Ammon's horn (tissue), 1 donor: ENCODE results near the gene SUZ12.
A peak's percentile ranks its signal among the peaks of the same experiment; 100 is the strongest.
"Not testable (repeated sequence)": the region's sequence is repeated elsewhere in the genome, so short reads cannot be mapped to it uniquely, and the experiment has no call there.

Experiments
- DNase-seq: peaks from one replicate; pipeline ENCODE4 v3.0.0-alpha.2; 2016; ENCODE audit warnings: low spot score

Gene SUZ12

DNA sequence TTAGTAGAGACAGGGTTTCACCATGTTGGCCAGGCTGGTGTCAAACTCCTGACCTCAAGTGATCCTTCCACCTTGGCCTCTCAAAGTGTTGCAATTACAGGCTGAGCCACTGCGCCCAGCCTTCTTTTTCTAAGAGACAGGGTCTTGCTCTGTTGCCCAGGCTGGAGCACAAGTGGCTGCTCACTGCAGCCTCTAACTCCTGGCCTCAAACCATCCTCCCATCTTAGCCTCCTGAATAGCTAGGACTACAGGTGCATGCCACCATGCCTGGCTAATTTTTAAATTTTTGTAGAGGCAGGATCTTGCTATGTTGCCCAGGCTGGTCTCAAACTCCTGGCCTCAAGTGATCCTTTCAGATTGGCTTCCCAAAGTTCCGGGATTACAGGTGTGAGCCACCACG, 15.1 kb downstream of the SUZ12 start:
- not testable (repeated sequence) for DNase-seq

DNA sequence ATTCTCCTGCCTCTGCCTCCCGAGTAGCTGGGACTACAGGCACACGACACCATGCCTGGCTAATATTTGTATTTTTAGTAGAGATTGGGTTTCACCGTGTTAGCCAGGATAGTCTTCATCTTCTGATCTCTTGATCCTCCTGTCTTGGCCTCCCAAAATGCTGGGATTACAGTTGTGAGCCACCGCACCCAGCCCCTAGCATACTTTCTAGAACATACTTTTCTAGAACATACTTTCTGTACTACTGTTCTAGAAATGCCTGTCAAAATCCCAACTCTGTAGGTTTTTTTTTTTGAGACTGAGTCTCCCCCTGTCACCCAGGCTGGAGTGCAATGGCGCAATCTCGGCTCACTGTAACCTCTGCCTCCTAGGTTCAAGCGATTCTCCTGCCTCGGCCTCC, 27.3 kb downstream of the SUZ12 start:
- DNase-seq, result not testable (repeated sequence)

DNA sequence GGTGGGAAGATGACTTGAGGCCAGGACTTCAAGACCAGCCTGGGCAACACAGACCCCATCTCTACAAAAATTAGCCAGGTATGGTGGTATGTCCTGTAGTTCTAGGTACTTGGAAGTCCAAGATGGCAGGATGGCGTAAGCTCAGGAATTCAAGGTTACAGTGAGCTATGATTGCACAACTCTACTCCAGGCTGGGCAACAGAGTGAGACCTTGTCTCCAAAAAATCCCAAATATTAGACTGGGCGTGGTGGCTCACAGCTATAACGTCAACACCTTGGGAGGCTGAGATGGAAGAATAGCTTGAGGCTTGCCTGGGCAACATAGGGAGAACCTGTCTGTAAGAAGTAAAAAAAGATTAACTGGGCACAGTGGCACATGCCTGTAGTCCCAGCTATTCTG, 30.8 kb downstream of the SUZ12 start:
- DNase-seq, result no peak

DNA sequence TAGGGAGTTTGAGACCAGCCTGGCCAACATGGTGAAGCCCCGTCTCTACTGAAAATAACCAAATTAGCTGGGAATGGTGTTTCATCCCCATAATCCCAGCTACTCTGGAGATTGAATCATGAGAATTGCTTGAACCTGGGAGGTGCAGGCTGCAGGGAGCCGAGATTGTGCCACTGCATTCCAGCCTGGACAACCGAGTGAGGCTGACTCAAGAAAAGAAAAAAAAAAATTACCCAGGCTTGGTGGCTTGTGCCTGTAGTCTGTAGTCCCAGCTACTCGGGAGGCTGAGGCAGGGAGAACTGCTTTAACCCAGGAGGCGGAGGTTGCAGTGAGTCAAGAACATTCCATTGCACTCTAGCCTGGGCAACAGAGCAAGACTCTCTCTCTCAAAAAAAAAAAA, 33.6 kb downstream of the SUZ12 start:
- DNase-seq, result not testable (repeated sequence)

DNA sequence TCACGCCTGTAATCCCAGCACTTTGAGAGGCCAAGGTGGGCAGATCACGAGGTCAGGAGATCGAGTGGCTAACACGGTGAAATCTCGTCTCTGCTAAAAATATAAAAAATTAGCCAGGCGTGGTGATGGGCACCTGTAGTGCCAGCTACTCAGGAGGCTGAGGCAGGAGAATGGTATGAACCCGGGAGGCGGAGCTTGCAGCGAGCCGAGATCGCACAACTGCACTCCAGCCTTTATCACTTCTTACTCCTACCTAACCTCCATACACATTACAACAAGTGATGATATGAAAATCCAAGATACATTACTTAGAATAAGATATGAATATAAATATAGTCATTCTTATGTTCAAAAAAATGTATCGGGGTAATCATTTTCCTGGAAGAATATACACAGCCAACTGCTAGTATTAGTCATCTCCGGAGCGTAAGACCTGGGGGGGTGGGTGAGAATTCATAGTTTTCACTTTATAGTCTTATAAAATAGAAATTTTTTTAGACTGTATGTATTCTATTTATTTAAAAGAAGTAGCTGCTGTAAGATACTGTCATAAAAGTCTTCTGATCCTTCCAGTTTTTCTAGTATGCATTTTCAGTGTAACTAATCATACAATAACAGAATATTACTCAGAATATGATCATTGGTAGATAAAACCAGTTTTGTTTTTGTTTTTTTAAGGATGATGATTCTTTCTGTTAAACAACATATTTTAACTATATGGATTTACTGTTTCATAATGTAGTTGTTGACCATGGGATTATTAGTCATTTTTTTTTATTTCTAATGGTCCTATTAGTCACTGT, 37.7 kb downstream of the SUZ12 start:
- DNase-seq, result not testable (repeated sequence)

DNA sequence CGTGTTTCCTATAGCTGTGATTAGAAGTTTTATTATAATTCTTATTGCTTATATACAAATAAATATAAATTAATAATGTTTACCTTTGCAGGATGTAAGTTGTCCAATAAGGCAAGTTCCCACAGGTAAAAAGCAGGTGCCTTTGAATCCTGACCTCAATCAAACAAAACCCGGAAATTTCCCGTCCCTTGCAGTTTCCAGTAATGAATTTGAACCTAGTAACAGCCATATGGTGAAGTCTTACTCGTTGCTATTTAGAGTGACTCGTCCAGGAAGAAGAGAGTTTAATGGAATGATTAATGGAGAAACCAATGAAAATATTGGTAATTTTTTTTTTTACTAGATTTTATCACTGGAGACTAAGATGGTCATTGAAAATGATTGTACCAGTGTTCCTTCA, 38.6 kb downstream of the SUZ12 start:
- not testable (repeated sequence) for DNase-seq

DNA sequence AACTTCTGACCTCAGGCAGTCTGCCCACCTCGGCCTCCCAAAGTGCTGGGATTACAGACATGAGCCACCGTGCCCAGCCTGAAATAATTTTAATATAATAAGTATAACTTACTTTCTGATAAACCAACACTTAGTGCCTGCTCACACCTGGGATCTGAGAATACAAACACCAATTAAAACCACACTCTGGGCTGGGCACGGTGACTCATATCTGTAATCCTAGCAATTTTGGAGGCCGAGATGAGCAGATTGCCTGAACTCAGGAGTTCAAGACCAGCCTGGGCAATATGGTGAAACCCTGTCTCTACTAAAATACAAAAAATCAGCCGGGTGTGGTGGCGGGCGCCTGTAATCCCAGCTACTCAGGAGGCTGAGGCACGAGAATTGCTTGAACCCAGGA, 55.0 kb downstream of the SUZ12 start:
- not testable (repeated sequence) for DNase-seq

DNA sequence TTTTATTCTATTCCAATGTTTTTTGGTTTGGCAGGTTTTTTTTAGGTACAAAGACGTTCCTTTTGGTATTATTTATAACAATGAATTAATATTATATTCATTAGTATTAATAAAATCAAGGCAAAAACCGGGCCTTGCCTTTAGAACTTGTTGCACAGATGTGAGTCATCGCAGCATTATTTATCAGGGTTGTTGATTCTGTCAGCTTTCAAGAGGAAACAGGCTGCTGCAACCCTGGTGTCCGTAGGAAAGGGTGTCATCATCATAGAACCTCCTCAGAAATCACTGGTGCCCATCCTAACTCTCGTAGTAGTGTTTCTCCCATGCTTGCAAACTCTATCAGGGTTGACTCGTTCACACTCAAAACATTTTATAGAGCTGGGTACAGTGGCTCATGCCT, 60.2 kb downstream of the SUZ12 start:
- DNase-seq, result no peak

DNA sequence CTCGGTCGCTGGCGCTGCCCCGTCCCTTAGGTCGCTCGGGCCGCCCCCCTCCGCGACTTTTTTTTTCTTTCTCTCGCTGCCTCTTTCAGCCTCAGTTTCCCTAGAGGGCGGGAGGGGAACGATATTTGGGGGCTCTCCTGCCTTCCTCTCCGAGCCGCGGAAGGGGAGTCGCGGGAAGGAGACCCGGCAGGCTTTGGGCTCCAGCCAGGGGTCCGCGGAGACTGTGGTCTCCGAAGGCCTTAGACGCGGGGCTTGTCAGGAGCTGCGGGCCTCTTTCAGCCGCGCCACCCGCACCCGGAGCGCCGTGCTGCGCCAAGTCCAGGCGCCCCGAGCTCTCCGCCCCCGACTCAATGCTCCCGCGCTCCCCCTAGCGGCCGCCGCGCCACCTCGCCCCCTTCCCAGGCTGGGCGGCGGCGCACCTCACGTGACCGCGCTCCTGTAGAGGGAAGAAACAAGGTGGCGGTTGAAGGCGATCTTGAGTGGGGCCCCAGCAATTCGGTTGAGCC, 70.2 kb downstream of the SUZ12 start, which contains the start of gene LRRC37B:
LRRC37B (plus strand) TSS at position 427 of the 506 bp plus-strand sequence. CDS start 14,010 bp downstream, outside the sequence.
- DNase-seq, result peak; percentile 92

DNA sequence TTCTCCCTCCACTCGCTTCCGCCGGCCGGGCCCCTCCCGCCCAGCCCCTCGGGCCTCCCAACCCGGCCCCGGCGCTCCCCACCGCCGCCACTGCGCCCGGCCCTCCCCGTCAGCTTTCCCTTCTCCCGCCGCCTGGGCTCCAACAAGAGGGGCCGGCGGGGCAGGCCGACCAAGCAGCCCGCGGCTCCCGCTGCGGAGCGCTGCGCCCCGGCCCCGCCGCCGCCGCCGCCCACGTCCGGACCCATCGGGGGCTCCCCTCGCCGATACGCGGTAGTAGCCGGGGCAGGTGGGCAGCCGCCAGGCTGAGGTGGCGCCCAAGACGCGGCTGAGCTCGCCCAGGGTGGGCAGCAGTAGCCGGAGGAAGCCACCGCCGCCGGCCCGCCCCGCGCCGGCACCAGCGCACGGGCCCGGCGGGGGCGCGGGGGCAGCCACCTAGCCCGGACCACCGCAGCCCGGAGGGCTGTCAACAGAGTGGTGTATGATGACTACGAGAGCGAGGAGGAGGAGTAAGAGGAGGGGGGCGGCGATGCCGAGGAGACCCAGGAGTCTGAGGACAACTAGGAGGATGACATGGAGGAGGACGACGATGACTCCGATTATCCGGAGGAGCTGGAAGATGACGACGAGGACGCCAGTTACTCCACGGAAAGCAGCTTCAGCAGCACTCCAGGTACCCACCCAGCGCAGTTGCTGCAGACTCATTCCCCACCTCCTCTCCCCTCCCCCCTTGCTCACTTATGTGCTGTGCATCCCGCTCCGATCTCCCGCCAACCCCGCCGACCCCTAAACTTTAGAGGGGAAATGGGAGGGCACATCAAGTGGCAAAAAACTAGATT, 70.9 kb downstream of the SUZ12 start:
- peak; percentile 70 for DNase-seq

DNA sequence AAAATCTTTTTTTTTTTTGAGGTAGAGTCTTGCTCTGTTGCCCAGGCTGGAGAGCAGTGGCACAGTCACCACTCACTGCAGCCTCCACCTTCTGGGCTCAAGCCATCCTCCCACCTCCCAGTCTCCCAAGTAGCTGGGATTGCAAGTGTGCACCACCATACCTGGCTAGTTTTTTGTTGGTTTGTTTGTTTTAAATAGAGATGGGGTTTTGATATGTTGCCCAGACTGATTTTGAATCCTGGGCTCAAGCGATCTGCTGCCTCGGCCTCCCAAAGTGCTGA, 72.4 kb downstream of the SUZ12 start:
- no peak for DNase-seq

DNA sequence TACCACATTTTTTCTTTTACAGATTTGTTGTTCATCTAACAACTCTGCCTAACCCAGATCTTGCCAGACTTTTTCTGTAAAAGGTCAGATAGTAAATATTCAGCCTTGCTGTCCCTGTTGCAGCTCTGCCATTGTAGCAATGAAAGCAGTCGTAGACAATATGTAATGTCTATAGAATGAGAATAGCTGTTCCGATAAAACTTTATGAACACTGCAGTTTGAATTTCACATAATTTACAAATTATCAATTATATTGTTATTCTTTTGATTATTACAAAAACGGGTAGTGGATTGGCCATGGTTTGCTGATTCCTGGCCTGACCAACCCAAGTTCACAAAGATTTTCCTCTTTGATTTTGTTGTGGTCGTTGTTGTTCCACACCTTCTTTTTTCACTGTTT, 73.3 kb downstream of the SUZ12 start:
- no peak for DNase-seq

DNA sequence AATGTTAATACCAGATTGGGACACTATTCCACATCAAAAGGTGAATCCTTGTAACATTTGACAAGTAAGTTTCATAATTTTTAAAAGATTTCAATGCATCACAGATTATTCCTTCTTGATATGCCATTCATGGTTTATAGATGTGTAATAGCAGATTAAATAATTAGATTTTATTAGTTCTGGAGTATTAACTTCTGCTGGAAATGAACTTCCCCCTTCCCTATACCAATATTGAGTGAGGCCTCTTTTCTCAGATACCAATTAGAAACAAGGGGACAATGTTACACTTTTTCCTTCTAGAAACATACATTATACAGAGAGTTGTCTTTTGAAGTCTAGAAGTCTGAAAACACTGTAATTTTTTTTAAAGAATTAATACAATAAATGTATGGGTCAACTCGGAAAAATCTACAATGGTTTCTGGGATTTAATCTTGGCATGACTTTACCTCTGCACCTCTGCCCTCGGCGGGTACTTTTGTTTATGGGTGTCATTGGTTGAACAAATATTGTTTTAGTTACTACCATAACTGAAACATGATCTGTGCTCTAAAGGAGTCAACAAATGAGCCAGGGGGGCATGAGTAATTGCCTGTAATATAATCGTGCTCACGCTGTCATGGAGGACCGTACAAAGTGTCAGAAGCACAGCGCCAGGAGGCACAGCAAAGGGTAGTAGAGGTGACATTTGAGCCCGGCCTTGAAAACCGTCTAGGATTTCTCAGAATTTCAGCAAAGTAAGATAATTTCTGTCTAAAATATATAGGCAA, 78.6 kb downstream of the SUZ12 start:
- no peak for DNase-seq

DNA sequence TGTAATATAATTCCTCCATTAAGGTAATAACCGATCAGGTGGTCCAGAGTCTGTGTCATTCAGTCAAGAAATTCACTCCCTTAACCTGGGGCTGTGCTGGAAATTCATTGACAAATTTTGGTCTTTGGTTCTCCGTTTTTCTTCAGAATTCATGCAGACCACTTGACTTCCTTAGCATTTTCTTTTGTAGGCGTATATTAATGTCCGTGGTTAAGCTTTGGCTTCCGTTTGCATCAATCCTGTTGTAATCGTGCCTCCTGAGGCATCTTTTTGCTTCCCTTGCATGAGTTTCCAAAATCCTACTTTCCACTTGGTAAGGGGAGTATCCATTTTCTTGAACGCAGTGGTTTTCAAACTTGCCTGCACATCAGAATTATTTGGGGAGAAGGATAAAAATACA, 79.4 kb downstream of the SUZ12 start:
- DNase-seq, result no peak

DNA sequence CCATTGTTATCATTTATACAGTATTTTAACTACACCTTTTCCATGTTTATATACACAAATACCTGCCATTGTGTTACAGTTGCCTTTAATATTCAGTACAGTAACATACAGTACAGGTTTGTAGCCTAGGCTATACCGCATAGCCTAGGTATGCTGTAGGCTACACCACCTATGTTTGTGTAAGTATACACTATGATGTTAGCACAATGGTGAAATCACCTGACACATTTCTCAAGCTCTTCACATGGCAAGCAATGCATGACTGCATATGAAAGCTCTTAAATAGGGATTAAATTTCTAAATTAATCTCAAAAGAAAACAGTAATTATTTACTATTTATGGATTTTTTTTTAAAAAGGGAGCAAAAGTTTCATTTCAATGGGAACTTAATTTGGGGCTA, 82.4 kb downstream of the SUZ12 start:
- DNase-seq, result no peak

DNA sequence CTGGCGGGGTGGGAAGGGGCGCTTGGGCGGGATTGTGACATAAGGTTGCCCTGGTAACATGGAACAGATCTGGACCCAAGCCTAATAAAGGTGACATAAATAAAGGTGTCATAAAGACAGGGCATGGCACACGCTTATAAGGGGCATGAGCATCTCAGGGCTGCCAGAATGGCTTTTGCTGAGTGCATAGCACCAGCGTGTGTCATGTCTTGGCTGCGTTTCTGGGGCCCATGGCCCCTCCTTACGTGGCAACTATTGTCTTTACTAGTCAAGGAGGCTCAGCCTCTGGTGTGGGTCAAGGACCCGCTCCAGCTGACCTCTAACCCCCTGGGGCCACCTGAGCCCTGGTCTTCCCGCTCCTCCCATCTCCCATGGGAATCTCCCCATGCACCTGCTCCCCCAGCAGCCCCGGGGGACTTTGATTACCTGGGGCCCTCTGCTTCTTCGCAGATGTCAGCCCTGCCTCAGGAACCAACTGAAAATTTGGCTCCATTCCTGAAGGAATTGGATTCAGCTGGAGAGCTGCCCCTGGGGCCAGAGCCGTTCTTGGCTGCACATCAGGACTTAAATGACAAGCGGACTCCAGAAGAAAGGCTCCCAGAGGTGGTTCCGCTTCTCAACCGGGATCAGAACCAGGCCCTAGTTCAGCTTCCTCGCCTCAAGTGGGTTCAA, 84.3 kb downstream of the SUZ12 start:
- peak; percentile 29 for DNase-seq

DNA sequence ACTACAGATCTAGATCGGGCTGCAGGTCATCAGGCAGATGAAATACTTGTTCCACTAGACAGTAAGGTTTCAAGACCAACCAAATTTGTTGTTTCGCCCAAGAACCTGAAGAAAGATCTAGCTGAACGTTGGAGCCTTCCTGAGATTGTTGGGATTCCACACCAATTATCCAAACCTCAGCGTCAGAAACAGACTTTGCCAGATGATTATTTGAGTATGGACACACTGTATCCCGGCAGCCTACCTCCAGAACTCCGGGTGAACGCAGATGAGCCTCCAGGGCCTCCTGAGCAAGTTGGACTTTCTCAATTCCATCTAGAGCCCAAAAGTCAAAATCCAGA, 84.8 kb downstream of the SUZ12 start:
- DNase-seq, result no peak

DNA sequence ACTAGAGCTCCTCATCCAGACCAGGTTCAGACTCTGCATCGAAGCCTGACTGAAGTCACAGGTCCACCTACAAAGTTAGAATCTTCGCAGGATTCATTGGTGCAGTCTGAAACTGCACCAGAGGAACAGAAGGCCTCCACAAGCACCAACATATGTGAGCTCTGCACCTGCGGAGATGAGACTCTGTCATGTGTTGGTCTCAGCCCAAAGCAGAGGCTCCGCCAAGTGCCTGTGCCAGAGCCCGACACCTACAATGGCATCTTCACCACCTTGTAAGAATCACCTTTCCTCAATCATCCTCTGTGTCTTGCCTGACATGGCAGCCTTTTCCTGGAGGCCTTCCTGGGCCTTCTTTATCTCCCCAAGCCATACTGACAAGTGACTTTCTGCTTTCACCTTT, 85.7 kb downstream of the SUZ12 start:
- DNase-seq, result not testable (repeated sequence)

DNA sequence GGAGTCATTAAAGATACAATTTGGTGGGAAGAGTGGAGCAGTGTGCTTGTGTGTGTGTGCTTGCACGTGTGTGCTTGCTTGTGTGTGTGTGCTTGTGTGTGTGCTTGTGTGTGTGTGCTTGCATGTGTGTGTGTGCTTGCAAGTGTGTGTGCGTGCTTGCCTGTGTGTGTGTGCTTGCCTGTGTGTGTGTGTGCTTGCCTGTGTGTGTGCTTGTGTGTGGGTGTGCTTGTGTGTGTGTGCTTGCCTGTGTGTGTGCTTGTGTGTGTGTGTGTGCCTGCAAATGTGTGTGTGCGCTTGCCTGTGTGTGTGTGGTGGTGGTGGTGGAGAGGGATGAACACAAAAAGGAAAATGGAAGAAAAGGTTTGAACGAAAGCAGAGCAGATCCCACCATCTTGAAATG, 90.5 kb downstream of the SUZ12 start:
- DNase-seq, result not testable (repeated sequence)

DNA sequence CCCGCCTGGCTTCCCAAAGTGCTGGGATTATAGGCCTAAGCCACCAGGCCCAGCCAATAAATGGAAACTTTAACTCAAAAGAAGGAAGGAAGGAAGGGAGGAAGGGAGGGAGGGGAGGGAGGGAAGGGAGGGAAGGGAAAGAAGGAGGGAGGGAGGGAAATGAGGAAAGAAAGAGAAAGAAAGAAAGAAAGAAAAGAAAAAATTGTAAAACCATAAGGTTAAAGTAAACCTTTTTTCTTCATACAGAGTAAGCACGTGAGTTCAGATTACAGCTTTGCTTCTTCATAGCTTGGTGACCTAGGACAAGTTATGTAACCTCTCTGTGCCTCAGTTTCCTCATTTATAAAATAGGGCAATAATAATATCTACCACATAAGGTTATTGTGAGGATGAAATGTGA, 96.4 kb downstream of the SUZ12 start:
- no peak for DNase-seq

DNA sequence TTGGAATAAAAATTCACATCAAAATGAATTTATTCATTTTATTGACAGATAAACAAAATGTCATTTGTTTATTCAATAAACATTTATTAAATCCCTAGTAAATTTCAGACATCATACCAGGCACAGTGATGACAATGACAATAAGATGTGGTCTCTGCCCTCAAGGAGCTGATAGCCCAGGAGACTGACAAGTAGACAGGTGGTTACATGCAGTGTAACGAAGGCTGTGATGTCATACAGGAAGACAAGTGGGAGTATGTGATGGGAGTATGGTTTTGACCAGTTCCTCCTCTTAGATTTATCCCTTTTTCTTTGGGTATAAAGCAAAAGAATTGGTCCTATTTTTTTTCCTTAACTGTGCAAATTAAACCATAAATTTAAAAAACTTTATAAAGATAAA, 97.0 kb downstream of the SUZ12 start:
- not testable (repeated sequence) for DNase-seq

DNA sequence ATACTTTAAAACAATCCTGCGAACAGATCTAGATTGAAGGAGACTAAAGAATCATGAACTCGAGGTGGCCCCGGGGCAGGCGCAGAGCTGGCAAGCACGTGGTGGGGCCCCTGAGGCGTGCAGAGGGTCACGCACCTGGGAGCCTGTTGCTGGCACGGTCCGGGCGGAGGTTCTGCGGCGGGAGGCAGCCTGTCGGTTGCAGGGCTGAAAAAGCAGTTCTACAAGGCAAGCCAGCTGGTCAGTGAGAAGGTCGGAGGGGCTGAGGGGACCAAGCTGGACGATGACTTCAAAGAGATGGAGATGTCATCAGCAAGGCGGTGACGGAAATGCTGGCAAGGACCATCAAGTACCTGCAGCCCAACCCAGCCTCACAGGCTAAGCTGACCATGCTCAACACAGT, 103.4 kb downstream of the SUZ12 start:
- not testable (repeated sequence) for DNase-seq
